ENCODE results near the gene SEC31A. TPM values are rescaled to one million over a fixed set of nuclear protein-coding genes. Genes with fewer than 3 reads are reported as not detected.

Gene SEC31A
- total RNA-seq = 100 to 1,000 TPM in 3 of 4 donors, 10 to 100 TPM in 1; 95.2 to 112 (median 105) TPM

DNA sequence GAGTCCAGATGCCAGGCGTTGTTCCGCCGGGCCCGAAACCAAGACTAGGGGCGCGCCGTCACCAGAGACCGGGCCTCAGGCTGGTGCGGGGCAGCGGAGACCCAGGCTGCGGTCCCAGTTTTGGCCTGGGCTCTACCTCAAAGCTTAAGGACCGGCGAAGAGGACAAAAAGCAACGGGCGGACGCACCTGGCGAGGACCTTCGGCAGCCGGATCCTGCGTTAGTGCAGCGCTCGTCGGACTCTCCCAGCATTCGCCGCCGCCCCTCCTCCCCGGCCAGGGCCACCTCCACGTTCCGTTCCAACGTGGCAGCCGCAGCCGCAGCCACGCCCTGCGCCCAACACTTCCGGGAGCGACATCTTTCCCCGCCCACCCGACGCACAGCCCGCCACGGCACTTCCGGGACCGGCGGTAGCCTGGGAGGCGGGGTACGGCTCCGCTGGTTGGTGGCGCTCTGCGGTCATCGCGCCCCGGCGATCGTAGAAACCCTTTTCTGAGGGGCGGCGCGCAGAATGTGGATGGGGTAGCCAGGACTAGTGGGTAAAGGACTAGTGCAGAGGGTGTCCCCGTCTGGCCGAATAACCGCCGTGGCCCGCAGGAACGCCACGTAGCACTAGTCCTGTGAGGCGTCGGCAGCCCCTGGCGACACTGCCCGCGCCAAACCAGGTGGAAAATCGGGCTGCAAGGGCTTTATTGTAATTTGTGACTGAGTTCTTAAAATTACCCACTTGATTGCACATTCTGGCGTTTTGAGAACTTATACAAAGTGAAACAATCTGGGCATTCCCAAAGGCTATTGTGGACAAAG lies at the start of gene SEC31A:
TSS of gene SEC31A (minus strand) at position 253 of the 806 bp plus-strand sequence. CDS start 9,217 bp downstream, outside the sequence.
- in situ Hi-C loops (cut with MboI; ENCODE audit: low sequenced_read_pairs in 4 of 4) = loop anchor here (10.0 to 25.0 kb wide), 4 partner anchors 144 to 571 kb away; partner anchors contain the start of genes HELQ (in 2 of the 4), MRPS18C (in 2 of the 4), COPS4 (in 1 of the 4) and ENOPH1 (in 1 of the 4)
- H3K4me3 ChIP-seq = peak within 1 kb of the TSS; percentile 85 to 96 (median 88)
- peaks cover 32 to 34% of the 10 kb centered on the region in 2 donors for H3K4me1 ChIP-seq
- H3K27me3 ChIP-seq = no peaks in the 10 kb centered on the region
- ATAC-seq = peak; percentile 93 to 95
- DNase-seq = peak; percentile 92 to 94
- H3K9me3 ChIP-seq = no peaks in the 10 kb centered on the region
- peaks cover 0 to 27% of the 10 kb centered on the region in 2 donors for H3K36me3 ChIP-seq
- peak; percentile 93 for TF ChIP-seq POLR2A (IDR thresholded peaks at IDR 0.05)
- TF ChIP-seq, protein P1, sequence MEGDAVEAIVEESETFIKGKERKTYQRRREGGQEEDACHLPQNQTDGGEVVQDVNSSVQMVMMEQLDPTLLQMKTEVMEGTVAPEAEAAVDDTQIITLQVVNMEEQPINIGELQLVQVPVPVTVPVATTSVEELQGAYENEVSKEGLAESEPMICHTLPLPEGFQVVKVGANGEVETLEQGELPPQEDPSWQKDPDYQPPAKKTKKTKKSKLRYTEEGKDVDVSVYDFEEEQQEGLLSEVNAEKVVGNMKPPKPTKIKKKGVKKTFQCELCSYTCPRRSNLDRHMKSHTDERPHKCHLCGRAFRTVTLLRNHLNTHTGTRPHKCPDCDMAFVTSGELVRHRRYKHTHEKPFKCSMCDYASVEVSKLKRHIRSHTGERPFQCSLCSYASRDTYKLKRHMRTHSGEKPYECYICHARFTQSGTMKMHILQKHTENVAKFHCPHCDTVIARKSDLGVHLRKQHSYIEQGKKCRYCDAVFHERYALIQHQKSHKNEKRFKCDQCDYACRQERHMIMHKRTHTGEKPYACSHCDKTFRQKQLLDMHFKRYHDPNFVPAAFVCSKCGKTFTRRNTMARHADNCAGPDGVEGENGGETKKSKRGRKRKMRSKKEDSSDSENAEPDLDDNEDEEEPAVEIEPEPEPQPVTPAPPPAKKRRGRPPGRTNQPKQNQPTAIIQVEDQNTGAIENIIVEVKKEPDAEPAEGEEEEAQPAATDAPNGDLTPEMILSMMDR (IDR thresholded peaks at IDR 0.05 in 4 of 5, conservative IDR thresholded peaks at IDR 0.05 in 1 of 5) = peak in 1 of 5 experiments; percentile 22
- peak within 1 kb of the TSS; percentile 96 to 97 (median 96) for H3K27ac ChIP-seq
- intact Hi-C loops (cut with DNase I; ENCODE audit: low total_unique reads) = loop anchor here (1.0 to 10.0 kb wide), 7 partner anchors 9 to 564 kb away; partner anchors contain the start of genes COPS4, ENOPH1, HELQ and HNRNPDL

GRCh38 chr4:82939414-82939813 lies 48.5 kb upstream of the SEC31A start:
- intact Hi-C loops (cut with DNase I; ENCODE audit: low total_unique reads) = no loop called here
- H3K4me3 ChIP-seq = no peak overlapping the region
- no peak overlapping the region for H3K27ac ChIP-seq
- no peaks in the 10 kb centered on the region for H3K27me3 ChIP-seq
- TF ChIP-seq POLR2A (IDR thresholded peaks at IDR 0.05) = no peak
- TF ChIP-seq, protein P1 (IDR thresholded peaks at IDR 0.05 in 4 of 5, conservative IDR thresholded peaks at IDR 0.05 in 1 of 5) = no peak
- no peaks in the 10 kb centered on the region for H3K4me1 ChIP-seq
- DNase-seq = no peak
- H3K9me3 ChIP-seq = no peaks in the 10 kb centered on the region
- H3K36me3 ChIP-seq = peaks cover 0 to 45% of the 10 kb centered on the region in 2 donors
- in situ Hi-C loops (cut with MboI; ENCODE audit: low sequenced_read_pairs in 4 of 4) = no loop called here
- no peak for ATAC-seq

GRCh38 chr4:82934441-82934840 lies 43.5 kb upstream of the SEC31A start:
- Histone ChIP-seq H3K27me3 (no peaks in the 10 kb centered on the region), H3K27ac (no peak overlapping the region), H3K4me1 (peaks cover 11 to 13% of the 10 kb centered on the region in 2 donors), H3K36me3 (peaks cover 0 to 41% of the 10 kb centered on the region in 2 donors), H3K9me3 (no peaks in the 10 kb centered on the region), H3K4me3 (no peak overlapping the region)
- TF ChIP-seq, protein P1 (IDR thresholded peaks at IDR 0.05 in 4 of 5, conservative IDR thresholded peaks at IDR 0.05 in 1 of 5) = no peak
- no peak for TF ChIP-seq POLR2A (IDR thresholded peaks at IDR 0.05)
- ATAC-seq (no peak), DNase-seq (no peak)
- intact Hi-C loops (cut with DNase I; ENCODE audit: low total_unique reads) = no loop called here
- in situ Hi-C loops (cut with MboI; ENCODE audit: low sequenced_read_pairs in 4 of 4) = no loop called here

GRCh38 chr4:82930848-82931755 lies 40.1 kb upstream of the SEC31A start:
- in situ Hi-C loops (cut with MboI; ENCODE audit: low sequenced_read_pairs in 4 of 4) = no loop called here
- no peak for TF ChIP-seq POLR2A (IDR thresholded peaks at IDR 0.05)
- TF ChIP-seq, protein P1 (IDR thresholded peaks at IDR 0.05 in 4 of 5, conservative IDR thresholded peaks at IDR 0.05 in 1 of 5) = no peak
- Histone ChIP-seq H3K4me3 (no peak overlapping the region), H3K9me3 (no peaks in the 10 kb centered on the region), H3K27ac (no peak overlapping the region), H3K4me1 (peaks cover 11 to 13% of the 10 kb centered on the region in 2 donors), H3K36me3 (peaks cover 0 to 11% of the 10 kb centered on the region in 2 donors), H3K27me3 (no peaks in the 10 kb centered on the region)
- DNase-seq (no peak), ATAC-seq (no peak)
- intact Hi-C loops (cut with DNase I; ENCODE audit: low total_unique reads) = no loop called here
